Measurements from ENCODE around the gene ARHGAP31. TPM values are rescaled to one million over a fixed set of nuclear protein-coding genes. Genes with fewer than 3 reads are reported as not detected.

Gene ARHGAP31
- total and polyA plus RNA-seq, 2 donors (not counting 1 experiment from before 2014, with no cell fraction given) = 3.5 to 8.1 TPM

- no peak overlapping the region for H3K4me3 ChIP-seq (replicated peaks in 1 of 4; ENCODE audit: control extremely low read depth in 1 of 4, insufficient read depth in 1 of 4, low read depth in 3 of 4, low read length in 4 of 4)
- H3K4me1 ChIP-seq (ENCODE audit: control insufficient read depth, extremely low read depth, insufficient read depth, low read length) = no peaks in the 10 kb centered on the region
- no peak overlapping the region for H2AFZ ChIP-seq (ENCODE audit: low read length)
- no peak overlapping the region for H3K9ac ChIP-seq (ENCODE audit: insufficient read depth, low read length)
- DNase-seq (ENCODE audit: low read depth in 2 of 2) = no peak
- peaks cover 20% of the 10 kb centered on the region for H3K36me3 ChIP-seq (ENCODE audit: control insufficient read depth, insufficient read depth, low read length)
- no peak overlapping the region for H3K27ac ChIP-seq (ENCODE audit: insufficient read depth, low read length)
- no peaks in the 10 kb centered on the region for H3K27me3 ChIP-seq (ENCODE audit: control insufficient read depth, insufficient read depth, low read length)
- no peaks in the 10 kb centered on the region for H3K9me3 ChIP-seq (ENCODE audit: control insufficient read depth, insufficient read depth, low read depth, low read length)
- no peaks in the 10 kb centered on the region for H4K20me1 ChIP-seq (ENCODE audit: control insufficient read depth, extremely low read depth, insufficient read depth, low read length)
- H3K79me2 ChIP-seq (ENCODE audit: control insufficient read depth, insufficient read depth, low read length) = no peaks in the 10 kb centered on the region
- H3K4me2 ChIP-seq (ENCODE audit: extremely low read depth, insufficient read depth, low read length) = no peak overlapping the region
- TF ChIP-seq EZH2 (IDR thresholded peaks at IDR 0.05; ENCODE audit: low read length, missing control alignments) = no peak
- no peak for TF ChIP-seq CTCF (conservative IDR thresholded peaks at IDR 0.05 in 1 of 2, IDR thresholded peaks at IDR 0.05 in 1 of 2; ENCODE audit: low read depth in 1 of 2, low read length in 2 of 2)
Measured at GRCh38 chr3:119434703-119435102, 140.5 kb downstream of the ARHGAP31 start.

- no peaks in the 10 kb centered on the region for H4K20me1 ChIP-seq (ENCODE audit: control insufficient read depth, extremely low read depth, insufficient read depth, low read length)
- H3K36me3 ChIP-seq (ENCODE audit: control insufficient read depth, insufficient read depth, low read length) = peaks cover 14% of the 10 kb centered on the region
Measured at GRCh38 chr3:119436977-119437376, 142.8 kb downstream of the ARHGAP31 start.

GRCh38 chr3:119437691-119438258 is 143.6 kb downstream of the ARHGAP31 start:
- peaks cover 14% of the 10 kb centered on the region for H3K36me3 ChIP-seq (ENCODE audit: control insufficient read depth, insufficient read depth, low read length)
- H2AFZ ChIP-seq (ENCODE audit: low read length) = no peak overlapping the region
- no peak overlapping the region for H3K9ac ChIP-seq (ENCODE audit: insufficient read depth, low read length)
- H3K27ac ChIP-seq (ENCODE audit: insufficient read depth, low read length) = no peak overlapping the region
- no peak for DNase-seq (ENCODE audit: low read depth in 2 of 2)
- H3K4me2 ChIP-seq (ENCODE audit: extremely low read depth, insufficient read depth, low read length) = no peak overlapping the region
- H3K4me1 ChIP-seq (ENCODE audit: control insufficient read depth, extremely low read depth, insufficient read depth, low read length) = no peaks in the 10 kb centered on the region
- no peaks in the 10 kb centered on the region for H3K9me3 ChIP-seq (ENCODE audit: control insufficient read depth, insufficient read depth, low read depth, low read length)
- no peaks in the 10 kb centered on the region for H3K27me3 ChIP-seq (ENCODE audit: control insufficient read depth, insufficient read depth, low read length)
- TF ChIP-seq EZH2 (IDR thresholded peaks at IDR 0.05; ENCODE audit: low read length, missing control alignments) = no peak
- TF ChIP-seq CTCF (conservative IDR thresholded peaks at IDR 0.05 in 1 of 2, IDR thresholded peaks at IDR 0.05 in 1 of 2; ENCODE audit: low read depth in 1 of 2, low read length in 2 of 2) = no peak
- H3K79me2 ChIP-seq (ENCODE audit: control insufficient read depth, insufficient read depth, low read length) = no peaks in the 10 kb centered on the region
- no peaks in the 10 kb centered on the region for H4K20me1 ChIP-seq (ENCODE audit: control insufficient read depth, extremely low read depth, insufficient read depth, low read length)
- no peak overlapping the region for H3K4me3 ChIP-seq (replicated peaks in 1 of 4; ENCODE audit: control extremely low read depth in 1 of 4, insufficient read depth in 1 of 4, low read depth in 3 of 4, low read length in 4 of 4)

More at GRCh38 chr3:119436977-119437376, 142.8 kb downstream of the ARHGAP31 start:
- no peak overlapping the region for H3K27ac ChIP-seq (ENCODE audit: insufficient read depth, low read length)
- H3K4me1 ChIP-seq (ENCODE audit: control insufficient read depth, extremely low read depth, insufficient read depth, low read length) = no peaks in the 10 kb centered on the region
- no peak overlapping the region for H2AFZ ChIP-seq (ENCODE audit: low read length)
- no peak overlapping the region for H3K4me3 ChIP-seq (replicated peaks in 1 of 4; ENCODE audit: control extremely low read depth in 1 of 4, insufficient read depth in 1 of 4, low read depth in 3 of 4, low read length in 4 of 4)
- DNase-seq (ENCODE audit: low read depth in 2 of 2) = no peak
- no peaks in the 10 kb centered on the region for H3K27me3 ChIP-seq (ENCODE audit: control insufficient read depth, insufficient read depth, low read length)
- H3K4me2 ChIP-seq (ENCODE audit: extremely low read depth, insufficient read depth, low read length) = no peak overlapping the region
- H3K9ac ChIP-seq (ENCODE audit: insufficient read depth, low read length) = no peak overlapping the region
- no peak for TF ChIP-seq CTCF (conservative IDR thresholded peaks at IDR 0.05 in 1 of 2, IDR thresholded peaks at IDR 0.05 in 1 of 2; ENCODE audit: low read depth in 1 of 2, low read length in 2 of 2)
- TF ChIP-seq EZH2 (IDR thresholded peaks at IDR 0.05; ENCODE audit: low read length, missing control alignments) = no peak
- no peaks in the 10 kb centered on the region for H3K79me2 ChIP-seq (ENCODE audit: control insufficient read depth, insufficient read depth, low read length)
- no peaks in the 10 kb centered on the region for H3K9me3 ChIP-seq (ENCODE audit: control insufficient read depth, insufficient read depth, low read depth, low read length)
